GM21381 (cell line): ENCODE measurements around the gene ASB6.

ENCODE experiments used
- ATAC-seq: cut with Tn5 transposase; IDR thresholded peaks from one replicate; pipeline ENCODE4 v1.9.1; 2021; ENCODE audit warnings: mild to moderate bottlenecking, moderate library complexity; ENCODE audit not compliant: unreplicated experiment

ASB6 gene

GRCh38 chr9:129627556-129628440, 14.2 kb downstream of the ASB6 start:
- no peak for ATAC-seq

GRCh38 chr9:129626625-129627284, 15.2 kb downstream of the ASB6 start:
- ATAC-seq, result peak; percentile 8

- peak; percentile 79 for ATAC-seq
Measured at GRCh38 chr9:129626079-129626624, 15.8 kb downstream of the ASB6 start, which contains the start of gene NTMT1. Gene NTMT1 (plus strand): TSS chr9:129626163. CDS start chr9:129632704, 6,541 bp downstream.

- ATAC-seq, result no peak
Measured at GRCh38 chr9:129624947-129625346, 17.0 kb downstream of the ASB6 start.

GRCh38 chr9:129624168-129624759, 17.7 kb downstream of the ASB6 start:
- no peak for ATAC-seq

GRCh38 chr9:129623331-129623730, 18.6 kb downstream of the ASB6 start:
- no peak for ATAC-seq

GRCh38 chr9:129620669-129621295, 21.2 kb downstream of the ASB6 start, which contains the start of gene C9orf50:
Gene C9orf50 (minus strand): TSS chr9:129621101. CDS start chr9:129620574, 527 bp downstream.
- ATAC-seq, result no peak

GRCh38 chr9:129619787-129620668, 21.9 kb downstream of the ASB6 start:
- ATAC-seq, result no peak

GRCh38 chr9:129617167-129617566, 24.8 kb downstream of the ASB6 start:
- ATAC-seq, result no peak

GRCh38 chr9:129615407-129616285, 26.3 kb downstream of the ASB6 start:
- no peak for ATAC-seq

- no peak for ATAC-seq
Measured at GRCh38 chr9:129614932-129615331, 27.0 kb downstream of the ASB6 start.

GRCh38 chr9:129613520-129614175, 28.3 kb downstream of the ASB6 start:
- ATAC-seq, result no peak

- ATAC-seq, result no peak
Measured at GRCh38 chr9:129612815-129613519, 29.0 kb downstream of the ASB6 start.

- ATAC-seq, result no peak
Measured at GRCh38 chr9:129612123-129612522, 29.8 kb downstream of the ASB6 start.

GRCh38 chr9:129611307-129611800, 30.6 kb downstream of the ASB6 start:
- no peak for ATAC-seq

- no peak for ATAC-seq
Measured at GRCh38 chr9:129610473-129611306, 31.3 kb downstream of the ASB6 start.

- ATAC-seq, result no peak
Measured at GRCh38 chr9:129610213-129610472, 31.8 kb downstream of the ASB6 start.
